ENCODE measurements around the gene TEP1.

- no peak for TF ChIP-seq EP300 (IDR thresholded peaks at IDR 0.05)
- TF ChIP-seq CTCF (IDR thresholded peaks at IDR 0.05): no peak
These were observed 30.3 kb downstream of the TEP1 start for GRCh38 chr14:20383032-20383431.

Measured in upper lobe of left lung (tissue), 4 donors.